Measurements from ENCODE around the gene MGAT5. TPM values are rescaled to one million over a fixed set of nuclear protein-coding genes. Genes with fewer than 3 reads are reported as not detected.

Gene MGAT5
- total RNA-seq, 4 donors from 2014 or later: 28.3 to 52.3 (median 40.4) TPM

- ATAC-seq (ENCODE audit: low FRiP score) (no peak), DNase-seq (ENCODE audit: low spot score) (no peak)
- TF ChIP-seq CTCF (IDR thresholded peaks at IDR 0.05): no peak
Measured at GRCh38 chr2:134449751-134450513, 196.1 kb downstream of the MGAT5 start.

- TF ChIP-seq CTCF (IDR thresholded peaks at IDR 0.05): no peak
- no peak for DNase-seq (ENCODE audit: low spot score)
- no peak for ATAC-seq (ENCODE audit: low FRiP score)
Measured at GRCh38 chr2:134451347-134451630, 197.4 kb downstream of the MGAT5 start.

- no peak for ATAC-seq (ENCODE audit: low FRiP score)
- TF ChIP-seq CTCF (IDR thresholded peaks at IDR 0.05): no peak
- DNase-seq (ENCODE audit: low spot score): no peak
Measured at GRCh38 chr2:134452042-134452733, 198.3 kb downstream of the MGAT5 start.

- no peak for ATAC-seq (ENCODE audit: low FRiP score)
- TF ChIP-seq CTCF (IDR thresholded peaks at IDR 0.05): no peak
- no peak for DNase-seq (ENCODE audit: low spot score)
Measured at GRCh38 chr2:134453476-134453875, 199.6 kb downstream of the MGAT5 start.

GRCh38 chr2:134453973-134454372 is 200.1 kb downstream of the MGAT5 start:
- DNase-seq (ENCODE audit: low spot score) (no peak), ATAC-seq (ENCODE audit: low FRiP score) (no peak)
- no peak for TF ChIP-seq CTCF (IDR thresholded peaks at IDR 0.05)

- no peak for DNase-seq (ENCODE audit: low spot score)
- no peak for ATAC-seq (ENCODE audit: low FRiP score)
- no peak for TF ChIP-seq CTCF (IDR thresholded peaks at IDR 0.05)
Measured at GRCh38 chr2:134454426-134454825, 200.6 kb downstream of the MGAT5 start.

- no peak for ATAC-seq (ENCODE audit: low FRiP score)
- no peak for TF ChIP-seq CTCF (IDR thresholded peaks at IDR 0.05)
- no peak for DNase-seq (ENCODE audit: low spot score)
Measured at GRCh38 chr2:134454931-134455330, 201.1 kb downstream of the MGAT5 start.
